Glutamatergic neuron (in vitro differentiated cells): Measurements from ENCODE around the gene GPD2. TPM values are rescaled to one million over a fixed set of nuclear protein-coding genes. Genes with fewer than 3 reads are reported as not detected.
"Not testable (repeated sequence)": the region's sequence is repeated elsewhere in the genome, so short reads cannot be mapped to it uniquely, and the experiment has no call there.

Experiments
- DNase-seq: peaks from one replicate; pipeline ENCODE4 v3.0.0; 2022
- H3K27ac Mint-ChIP-seq: one replicate; pipeline ENCODE4 v1.8.0; 2020; ENCODE audit warnings: mild to moderate bottlenecking, mixed read lengths, inconsistent platforms; ENCODE audit not compliant: unreplicated experiment
- H3K27me3 Mint-ChIP-seq: one replicate; pipeline ENCODE4 v1.8.0; 2020; ENCODE audit warnings: mild to moderate bottlenecking, moderate library complexity, mixed read lengths, inconsistent platforms; ENCODE audit not compliant: unreplicated experiment
- H3K36me3 Mint-ChIP-seq: one replicate; pipeline ENCODE4 v1.8.0; 2020; ENCODE audit warnings: mild to moderate bottlenecking, mixed read lengths, inconsistent platforms; ENCODE audit not compliant: unreplicated experiment
- H3K4me1 Mint-ChIP-seq: one replicate; pipeline ENCODE4 v1.8.0; 2020; ENCODE audit warnings: mild to moderate bottlenecking, low read depth, mixed read lengths, inconsistent platforms; ENCODE audit not compliant: unreplicated experiment
- H3K4me3 Mint-ChIP-seq: one replicate; pipeline ENCODE4 v1.8.0; 2020; ENCODE audit warnings: mild to moderate bottlenecking, mixed read lengths, inconsistent platforms; ENCODE audit not compliant: unreplicated experiment
- H3K9me3 Mint-ChIP-seq: one replicate; pipeline ENCODE4 v1.8.0; 2020; ENCODE audit warnings: mild to moderate bottlenecking, moderate library complexity, mixed read lengths, inconsistent platforms; ENCODE audit not compliant: unreplicated experiment
- total RNA-seq: library from RNA; stranded (reverse); fragmentation: NEBNext Ultra II Directional; extraction: Animal tissue kit (Norgen Biotek cat#: 25700); gene quantifications from one replicate; pipeline ENCODE4 v1.2.1, GENCODE V29; 2021; ENCODE audit not compliant: unreplicated experiment
- TF ChIP-seq, protein P1 (sequence below): fragments of 200-600 bp; sonication (generic); IDR thresholded peaks from one replicate; pipeline ENCODE4 v1.5.0; 2021; ENCODE audit not compliant: partially characterized antibody, unreplicated experiment

Gene GPD2
- total RNA-seq, 1 donor from 2014 or later, result 26.2 TPM

DNA sequence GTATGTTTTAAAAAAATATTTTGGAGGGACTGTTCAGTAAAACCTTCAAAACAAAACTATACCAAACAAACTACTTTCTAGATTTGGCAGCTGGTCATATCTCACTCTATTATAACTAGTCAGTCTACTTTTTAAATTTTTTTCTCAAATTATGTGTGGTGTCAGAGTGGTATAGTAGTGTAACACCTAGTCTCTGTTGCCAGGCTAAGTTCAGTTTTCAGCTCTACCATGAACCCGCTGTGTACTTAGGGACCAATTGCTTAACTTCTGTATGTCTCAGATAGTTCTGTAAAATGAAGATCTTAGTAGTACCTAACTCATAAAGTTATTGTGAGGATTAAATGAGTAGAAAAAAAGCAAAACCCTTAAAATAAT is 54.3 kb downstream of the GPD2 start:
- no peaks in the 10 kb centered on the region for H3K36me3 Mint-ChIP-seq
- no peaks in the 10 kb centered on the region for H3K4me1 Mint-ChIP-seq
- no peaks in the 10 kb centered on the region for H3K9me3 Mint-ChIP-seq
- peaks cover 2% of the 10 kb centered on the region for H3K27me3 Mint-ChIP-seq
- no peak for DNase-seq
- TF ChIP-seq, protein P1, sequence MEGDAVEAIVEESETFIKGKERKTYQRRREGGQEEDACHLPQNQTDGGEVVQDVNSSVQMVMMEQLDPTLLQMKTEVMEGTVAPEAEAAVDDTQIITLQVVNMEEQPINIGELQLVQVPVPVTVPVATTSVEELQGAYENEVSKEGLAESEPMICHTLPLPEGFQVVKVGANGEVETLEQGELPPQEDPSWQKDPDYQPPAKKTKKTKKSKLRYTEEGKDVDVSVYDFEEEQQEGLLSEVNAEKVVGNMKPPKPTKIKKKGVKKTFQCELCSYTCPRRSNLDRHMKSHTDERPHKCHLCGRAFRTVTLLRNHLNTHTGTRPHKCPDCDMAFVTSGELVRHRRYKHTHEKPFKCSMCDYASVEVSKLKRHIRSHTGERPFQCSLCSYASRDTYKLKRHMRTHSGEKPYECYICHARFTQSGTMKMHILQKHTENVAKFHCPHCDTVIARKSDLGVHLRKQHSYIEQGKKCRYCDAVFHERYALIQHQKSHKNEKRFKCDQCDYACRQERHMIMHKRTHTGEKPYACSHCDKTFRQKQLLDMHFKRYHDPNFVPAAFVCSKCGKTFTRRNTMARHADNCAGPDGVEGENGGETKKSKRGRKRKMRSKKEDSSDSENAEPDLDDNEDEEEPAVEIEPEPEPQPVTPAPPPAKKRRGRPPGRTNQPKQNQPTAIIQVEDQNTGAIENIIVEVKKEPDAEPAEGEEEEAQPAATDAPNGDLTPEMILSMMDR, result no peak
- H3K4me3 Mint-ChIP-seq, result no peak overlapping the region
- no peak overlapping the region for H3K27ac Mint-ChIP-seq

DNA sequence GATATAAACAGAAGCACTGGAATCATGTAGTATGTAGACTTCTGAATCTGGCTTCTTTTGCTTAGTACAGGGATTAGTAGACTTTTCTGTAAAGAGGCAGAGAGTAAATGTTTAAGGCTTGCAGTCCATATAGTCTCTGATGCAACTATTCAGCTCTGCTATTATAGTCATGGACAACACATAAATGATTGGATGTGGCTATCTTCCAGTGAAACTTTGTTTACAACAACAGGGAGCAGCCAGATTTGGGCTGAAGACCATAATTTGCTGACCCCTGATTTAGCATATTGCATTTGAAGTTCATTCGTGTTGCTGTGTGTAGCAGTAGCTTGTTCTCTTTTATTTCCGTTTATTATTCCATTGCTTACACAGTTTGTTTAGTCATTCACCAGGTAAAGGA is 55.0 kb downstream of the GPD2 start:
- Mint-ChIP-seq H3K27ac (no peak overlapping the region), H3K27me3 (peaks cover 2% of the 10 kb centered on the region), H3K4me1 (no peaks in the 10 kb centered on the region), H3K36me3 (no peaks in the 10 kb centered on the region), H3K9me3 (no peaks in the 10 kb centered on the region), H3K4me3 (no peak overlapping the region)
- TF ChIP-seq, protein P1, result no peak
- no peak for DNase-seq

DNA sequence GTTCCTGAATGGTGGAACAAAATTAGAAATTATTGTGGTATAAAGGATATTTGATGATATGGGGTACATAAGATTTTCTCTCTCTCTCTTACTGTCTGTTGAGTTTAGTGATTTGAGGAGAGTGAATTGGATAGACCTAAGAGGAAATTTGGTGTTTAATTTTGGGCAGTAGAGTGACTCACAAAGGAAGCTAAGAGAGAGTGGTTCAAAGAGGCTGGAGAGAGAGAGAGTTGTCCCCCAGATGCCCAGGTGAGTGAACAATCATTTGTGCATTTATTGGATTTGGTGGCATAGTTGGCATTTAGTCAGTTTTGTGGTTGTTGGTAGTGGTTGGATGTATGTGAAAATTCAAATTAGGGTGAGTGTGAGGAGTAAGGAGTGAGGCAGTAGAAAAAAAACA is 56.8 kb downstream of the GPD2 start:
- H3K9me3 Mint-ChIP-seq, result no peaks in the 10 kb centered on the region
- H3K4me3 Mint-ChIP-seq, result no peak overlapping the region
- H3K36me3 Mint-ChIP-seq, result no peaks in the 10 kb centered on the region
- H3K27me3 Mint-ChIP-seq, result peaks cover 2% of the 10 kb centered on the region
- TF ChIP-seq, protein P1, result no peak
- H3K27ac Mint-ChIP-seq, result no peak overlapping the region
- no peak for DNase-seq
- H3K4me1 Mint-ChIP-seq, result no peaks in the 10 kb centered on the region

DNA sequence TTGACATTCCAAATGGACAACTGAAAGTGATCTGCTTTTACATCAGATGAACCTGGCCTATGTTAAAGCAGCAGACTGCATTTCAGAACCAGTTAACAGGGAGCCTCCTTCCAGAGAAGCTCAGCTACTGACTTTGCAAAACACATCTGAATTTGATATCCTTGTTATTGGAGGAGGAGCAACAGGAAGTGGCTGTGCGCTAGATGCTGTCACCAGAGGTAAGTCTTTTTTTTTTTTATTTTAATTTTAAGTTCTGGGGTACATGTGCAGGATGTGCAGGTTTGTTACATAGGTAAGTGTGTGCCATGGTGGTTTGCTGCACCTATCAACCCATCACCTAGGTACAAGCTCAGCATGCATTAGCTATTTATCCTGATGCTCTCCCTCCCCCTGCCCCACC is 59.8 kb downstream of the GPD2 start:
- not testable (repeated sequence) for H3K4me1 Mint-ChIP-seq, DNase-seq, H3K27ac Mint-ChIP-seq, H3K4me3 Mint-ChIP-seq, H3K27me3 Mint-ChIP-seq, H3K36me3 Mint-ChIP-seq, H3K9me3 Mint-ChIP-seq

DNA sequence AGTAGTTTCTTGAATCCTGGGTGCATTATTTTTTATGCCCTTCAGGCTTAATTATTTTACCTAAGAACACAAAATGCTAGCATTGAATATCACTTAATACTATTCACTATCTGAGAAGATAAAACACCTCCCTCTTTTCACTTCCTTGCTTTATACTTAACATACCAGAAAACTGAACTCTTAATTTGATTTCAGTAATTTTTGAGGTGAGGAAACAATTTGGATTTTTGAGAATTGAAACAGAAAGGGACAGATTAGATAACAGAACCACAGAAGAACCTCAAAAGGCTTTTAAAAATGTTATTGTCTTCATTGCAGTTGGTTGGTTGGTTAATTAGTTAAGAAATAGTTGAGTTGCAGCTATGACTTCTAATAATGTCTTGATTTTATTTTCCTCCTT is 69.5 kb downstream of the GPD2 start:
- no peaks in the 10 kb centered on the region for H3K36me3 Mint-ChIP-seq
- H3K9me3 Mint-ChIP-seq, result no peaks in the 10 kb centered on the region
- no peaks in the 10 kb centered on the region for H3K27me3 Mint-ChIP-seq
- no peak overlapping the region for H3K4me3 Mint-ChIP-seq
- H3K4me1 Mint-ChIP-seq, result peaks cover 4% of the 10 kb centered on the region
- H3K27ac Mint-ChIP-seq, result no peak overlapping the region
- no peak for DNase-seq
- TF ChIP-seq, protein P1, result no peak

DNA sequence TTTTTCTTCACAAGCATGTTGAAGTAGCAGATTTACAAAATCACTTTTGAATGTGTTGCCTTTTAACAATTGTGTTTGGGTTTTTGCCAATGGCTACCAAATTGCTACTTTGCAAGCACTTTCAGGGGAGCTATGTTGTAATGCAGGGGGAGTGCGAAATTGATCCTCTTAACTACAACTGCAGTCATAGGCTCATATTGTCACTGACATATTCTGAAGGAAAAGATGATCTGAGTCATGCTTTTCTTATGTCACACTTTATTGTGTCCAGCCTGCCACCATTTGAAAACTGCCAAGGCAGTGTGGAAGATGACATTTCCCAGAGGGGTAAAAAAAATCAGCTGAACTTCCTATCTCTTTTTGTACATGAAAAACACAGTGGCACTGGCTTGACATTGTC is 74.9 kb downstream of the GPD2 start:
- TF ChIP-seq, protein P1, result no peak
- H3K27ac Mint-ChIP-seq, result no peak overlapping the region
- peaks cover 24% of the 10 kb centered on the region for H3K4me1 Mint-ChIP-seq
- H3K27me3 Mint-ChIP-seq, result no peaks in the 10 kb centered on the region
- H3K36me3 Mint-ChIP-seq, result no peaks in the 10 kb centered on the region
- DNase-seq, result no peak
- H3K4me3 Mint-ChIP-seq, result no peak overlapping the region
- no peaks in the 10 kb centered on the region for H3K9me3 Mint-ChIP-seq
